Measurements from ENCODE around the gene SLC5A5.

DNA sequence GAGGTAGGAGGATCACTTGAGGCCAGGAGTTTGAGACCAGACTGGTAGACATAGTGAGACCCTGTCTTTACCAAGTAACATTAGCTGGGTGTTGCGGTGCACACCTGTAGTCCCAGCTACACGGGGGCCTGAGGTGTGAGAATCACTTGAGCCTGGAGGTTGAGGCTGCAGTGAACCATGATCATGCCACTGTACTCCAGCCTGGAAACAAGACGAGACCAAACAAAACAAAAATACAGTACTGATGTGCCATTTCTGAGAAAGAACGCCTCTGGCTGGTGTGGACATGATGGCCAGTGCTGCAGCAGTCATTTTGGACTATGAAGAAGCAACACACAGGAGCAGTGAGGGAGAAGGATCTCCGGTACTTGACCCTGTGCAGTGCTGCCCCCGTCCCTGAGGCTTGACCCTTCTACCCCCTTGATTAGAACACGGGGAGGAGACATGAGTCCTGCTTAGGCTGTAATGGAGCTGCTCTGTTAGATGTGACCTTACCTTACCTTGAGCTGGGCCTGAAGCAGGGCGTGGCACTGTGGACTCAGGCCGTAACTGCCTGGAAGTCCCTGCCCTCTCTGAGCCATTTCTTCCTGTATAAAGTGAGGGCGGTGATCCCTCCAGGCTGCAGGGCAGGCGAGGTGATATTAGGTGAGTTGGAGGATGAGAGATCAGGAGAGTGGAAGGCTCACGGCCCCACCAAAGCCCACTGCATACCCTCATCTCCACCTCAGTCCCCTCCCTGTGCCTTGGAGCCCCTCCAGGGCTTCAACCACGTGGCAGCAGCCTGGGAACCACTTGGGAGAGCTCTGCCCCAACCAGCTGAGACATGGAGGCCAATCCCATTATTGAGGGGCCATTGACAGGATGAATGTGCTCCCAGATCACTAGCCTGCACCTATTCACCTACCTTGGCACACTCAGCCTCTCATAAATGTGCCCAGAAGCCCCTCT is 6.1 kb upstream of the SLC5A5 start:
- peak; percentile 56 for TF ChIP-seq POLR2AphosphoS5 (IDR thresholded peaks at IDR 0.05; ENCODE audit: low read depth, low read length)
- no peak for TF ChIP-seq GATA2 (CRISPR knock-in tag; IDR thresholded peaks at IDR 0.05)
- TF ChIP-seq EP300 (IDR thresholded peaks at IDR 0.05; ENCODE audit: borderline replicate concordance in 1 of 2, low read depth in 1 of 2, low read length in 1 of 2): no peak
- TF ChIP-seq, protein P1, sequence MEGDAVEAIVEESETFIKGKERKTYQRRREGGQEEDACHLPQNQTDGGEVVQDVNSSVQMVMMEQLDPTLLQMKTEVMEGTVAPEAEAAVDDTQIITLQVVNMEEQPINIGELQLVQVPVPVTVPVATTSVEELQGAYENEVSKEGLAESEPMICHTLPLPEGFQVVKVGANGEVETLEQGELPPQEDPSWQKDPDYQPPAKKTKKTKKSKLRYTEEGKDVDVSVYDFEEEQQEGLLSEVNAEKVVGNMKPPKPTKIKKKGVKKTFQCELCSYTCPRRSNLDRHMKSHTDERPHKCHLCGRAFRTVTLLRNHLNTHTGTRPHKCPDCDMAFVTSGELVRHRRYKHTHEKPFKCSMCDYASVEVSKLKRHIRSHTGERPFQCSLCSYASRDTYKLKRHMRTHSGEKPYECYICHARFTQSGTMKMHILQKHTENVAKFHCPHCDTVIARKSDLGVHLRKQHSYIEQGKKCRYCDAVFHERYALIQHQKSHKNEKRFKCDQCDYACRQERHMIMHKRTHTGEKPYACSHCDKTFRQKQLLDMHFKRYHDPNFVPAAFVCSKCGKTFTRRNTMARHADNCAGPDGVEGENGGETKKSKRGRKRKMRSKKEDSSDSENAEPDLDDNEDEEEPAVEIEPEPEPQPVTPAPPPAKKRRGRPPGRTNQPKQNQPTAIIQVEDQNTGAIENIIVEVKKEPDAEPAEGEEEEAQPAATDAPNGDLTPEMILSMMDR (IDR thresholded peaks at IDR 0.05): no peak
- TF ChIP-seq MXI1 (IDR thresholded peaks at IDR 0.05; ENCODE audit: low read depth, low read length): no peak
- TF ChIP-seq, protein P2, sequence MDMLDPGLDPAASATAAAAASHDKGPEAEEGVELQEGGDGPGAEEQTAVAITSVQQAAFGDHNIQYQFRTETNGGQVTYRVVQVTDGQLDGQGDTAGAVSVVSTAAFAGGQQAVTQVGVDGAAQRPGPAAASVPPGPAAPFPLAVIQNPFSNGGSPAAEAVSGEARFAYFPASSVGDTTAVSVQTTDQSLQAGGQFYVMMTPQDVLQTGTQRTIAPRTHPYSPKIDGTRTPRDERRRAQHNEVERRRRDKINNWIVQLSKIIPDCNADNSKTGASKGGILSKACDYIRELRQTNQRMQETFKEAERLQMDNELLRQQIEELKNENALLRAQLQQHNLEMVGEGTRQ (IDR thresholded peaks at IDR 0.05; ENCODE audit: borderline replicate concordance, low read depth, low read length): no peak
- TF ChIP-seq NRF1 (IDR thresholded peaks at IDR 0.05; ENCODE audit: low read depth, low read length): no peak
- TF ChIP-seq YY1 (IDR thresholded peaks at IDR 0.05; ENCODE audit: low read depth): no peak
- no peak for TF ChIP-seq FOXM1 (IDR thresholded peaks at IDR 0.05; ENCODE audit: low read depth)
- no peak for TF ChIP-seq TEAD4 (IDR thresholded peaks at IDR 0.05; ENCODE audit: borderline replicate concordance, insufficient read depth)
